ENCODE data around the gene MAMLD1.

The MAMLD1 gene

GRCh38 chrX:150450519-150451177, 87.5 kb downstream of the MAMLD1 start:
- no peak for FAIRE-seq
- no peak for TF ChIP-seq POLR2A (IDR thresholded peaks at IDR 0.05; ENCODE audit: low read depth, low read length)
- TF ChIP-seq TAF1 (IDR thresholded peaks at IDR 0.05; ENCODE audit: low read depth, low read length) = no peak
- TF ChIP-seq POU2F2 (IDR thresholded peaks at IDR 0.05; ENCODE audit: low read depth, low read length) = no peak
- TF ChIP-seq POLR2AphosphoS5 (IDR thresholded peaks at IDR 0.05; ENCODE audit: low read depth, low read length) = no peak
- TF ChIP-seq SPI1 (IDR thresholded peaks at IDR 0.05; ENCODE audit: low read depth, low read length) = no peak
- no peak for TF ChIP-seq PAX5 (IDR thresholded peaks at IDR 0.05; ENCODE audit: insufficient read depth, low read length, severe bottlenecking)

DNA sequence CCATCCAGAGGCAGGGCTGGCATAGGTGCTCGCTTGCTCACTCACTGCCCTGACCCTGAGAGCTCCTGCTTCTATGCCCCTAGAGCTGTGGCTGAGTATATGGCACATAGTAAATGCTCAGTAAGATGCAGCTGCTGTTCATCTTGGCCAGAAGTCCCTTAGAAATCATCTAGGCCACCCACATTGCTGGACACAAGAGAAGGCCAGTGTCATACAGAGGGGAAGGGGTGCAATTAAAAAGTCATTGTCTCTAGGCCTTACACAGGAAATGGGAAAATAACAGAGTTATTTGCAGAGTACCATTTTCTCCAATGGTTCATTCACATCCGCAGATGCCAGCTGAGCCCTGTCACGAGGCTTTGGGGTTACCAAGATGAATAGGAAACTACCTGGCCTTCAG, 88.8 kb downstream of the MAMLD1 start:
- TF ChIP-seq POU2F2 (IDR thresholded peaks at IDR 0.05; ENCODE audit: low read depth, low read length) (no peak), TAF1 (IDR thresholded peaks at IDR 0.05; ENCODE audit: low read depth, low read length) (no peak), POLR2A (IDR thresholded peaks at IDR 0.05; ENCODE audit: low read depth, low read length) (no peak), SPI1 (IDR thresholded peaks at IDR 0.05; ENCODE audit: low read depth, low read length) (no peak), POLR2AphosphoS5 (IDR thresholded peaks at IDR 0.05; ENCODE audit: low read depth, low read length) (no peak), PAX5 (IDR thresholded peaks at IDR 0.05; ENCODE audit: insufficient read depth, low read length, severe bottlenecking) (no peak)
- DNase-seq (ENCODE audit: insufficient read length, low spot score) (no peak), FAIRE-seq (no peak)

More at GRCh38 chrX:150450519-150451177, 87.5 kb downstream of the MAMLD1 start:
- DNase-seq (ENCODE audit: insufficient read length, low spot score) = no peak

- TF ChIP-seq POLR2AphosphoS5 (IDR thresholded peaks at IDR 0.05; ENCODE audit: low read depth, low read length) (no peak), PAX5 (IDR thresholded peaks at IDR 0.05; ENCODE audit: insufficient read depth, low read length, severe bottlenecking) (no peak), POLR2A (IDR thresholded peaks at IDR 0.05; ENCODE audit: low read depth, low read length) (no peak), POU2F2 (IDR thresholded peaks at IDR 0.05; ENCODE audit: low read depth, low read length) (no peak), SPI1 (IDR thresholded peaks at IDR 0.05; ENCODE audit: low read depth, low read length) (no peak), TAF1 (IDR thresholded peaks at IDR 0.05; ENCODE audit: low read depth, low read length) (no peak)
- DNase-seq (ENCODE audit: insufficient read length, low spot score) (no peak), FAIRE-seq (no peak)
Measured at GRCh38 chrX:150454083-150454482, 91.0 kb downstream of the MAMLD1 start.

- FAIRE-seq (peak; percentile 80), DNase-seq (ENCODE audit: insufficient read length, low spot score) (no peak)
- no peak for TF ChIP-seq POLR2A (IDR thresholded peaks at IDR 0.05; ENCODE audit: low read depth, low read length)
Measured at GRCh38 chrX:150454508-150455214, 91.5 kb downstream of the MAMLD1 start.

DNA sequence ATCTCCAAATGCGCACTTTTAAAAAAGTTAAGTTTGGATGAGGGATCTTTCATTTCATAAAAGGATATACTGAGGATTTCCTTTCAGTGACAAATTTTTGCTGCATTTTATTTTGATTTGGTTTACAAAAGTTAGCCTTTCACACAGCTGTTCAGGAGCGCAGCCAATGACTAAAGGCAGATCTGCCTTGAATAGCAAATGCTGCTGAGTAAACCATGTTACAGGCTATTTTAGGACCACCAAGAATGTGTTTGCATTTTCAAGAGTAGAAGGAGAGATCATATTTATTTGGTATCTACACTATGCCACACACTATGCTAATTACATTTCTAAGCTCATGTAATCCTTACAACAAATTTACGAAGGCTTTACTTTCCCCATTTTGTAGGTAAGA, 92.1 kb downstream of the MAMLD1 start:
- DNase-seq (ENCODE audit: insufficient read length, low spot score) = no peak
- FAIRE-seq = no peak
- TF ChIP-seq POU2F2 (IDR thresholded peaks at IDR 0.05; ENCODE audit: low read depth, low read length) (no peak), POLR2AphosphoS5 (IDR thresholded peaks at IDR 0.05; ENCODE audit: low read depth, low read length) (no peak), PAX5 (IDR thresholded peaks at IDR 0.05; ENCODE audit: insufficient read depth, low read length, severe bottlenecking) (no peak), SPI1 (IDR thresholded peaks at IDR 0.05; ENCODE audit: low read depth, low read length) (no peak), TAF1 (IDR thresholded peaks at IDR 0.05; ENCODE audit: low read depth, low read length) (no peak), POLR2A (IDR thresholded peaks at IDR 0.05; ENCODE audit: low read depth, low read length) (no peak)

DNA sequence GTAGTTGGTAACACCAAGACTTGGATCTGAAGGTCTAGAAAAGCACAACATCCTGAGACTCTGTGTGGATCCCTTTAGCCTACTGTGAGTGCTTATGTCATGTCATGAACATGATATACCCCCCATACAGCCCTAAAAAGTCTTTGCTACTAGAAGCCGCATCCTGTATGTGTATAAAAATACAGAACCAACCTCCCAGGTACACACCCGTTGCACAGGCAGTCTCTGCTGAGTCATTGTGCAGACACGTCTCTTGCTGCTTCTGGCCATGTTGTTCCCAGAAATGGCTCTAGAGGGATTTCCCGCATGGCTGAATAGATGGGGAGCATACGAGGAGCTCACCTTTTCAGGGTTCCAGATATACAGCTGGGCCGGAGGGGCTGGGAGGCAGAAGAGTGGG, 93.3 kb downstream of the MAMLD1 start:
- DNase-seq (ENCODE audit: insufficient read length, low spot score) = no peak
- FAIRE-seq = no peak
- no peak for TF ChIP-seq POU2F2 (IDR thresholded peaks at IDR 0.05; ENCODE audit: low read depth, low read length)
- no peak for TF ChIP-seq PAX5 (IDR thresholded peaks at IDR 0.05; ENCODE audit: insufficient read depth, low read length, severe bottlenecking)
- no peak for TF ChIP-seq POLR2AphosphoS5 (IDR thresholded peaks at IDR 0.05; ENCODE audit: low read depth, low read length)
- no peak for TF ChIP-seq POLR2A (IDR thresholded peaks at IDR 0.05; ENCODE audit: low read depth, low read length)

DNA sequence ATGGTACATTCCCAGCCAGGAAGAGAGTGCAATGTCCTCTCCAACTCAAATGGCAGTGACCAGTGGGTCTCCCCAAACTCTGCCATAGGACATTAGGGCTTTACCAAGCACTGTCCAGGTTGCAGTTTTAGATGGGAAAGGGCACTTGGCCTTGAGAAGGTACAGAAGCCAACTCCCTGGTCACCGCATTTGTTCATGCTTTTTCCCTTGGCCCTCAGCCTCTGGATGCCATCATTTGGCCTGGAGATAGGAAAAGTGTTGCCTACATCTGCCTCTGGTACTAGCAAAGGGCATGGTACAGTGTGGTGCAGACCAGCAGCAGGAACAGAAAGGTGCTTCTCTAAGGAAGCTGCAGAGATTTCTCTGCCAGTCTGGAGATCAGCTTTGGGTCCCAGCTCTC, 93.8 kb downstream of the MAMLD1 start:
- DNase-seq (ENCODE audit: insufficient read length, low spot score) (no peak), FAIRE-seq (no peak)
- TF ChIP-seq POLR2A (IDR thresholded peaks at IDR 0.05; ENCODE audit: low read depth, low read length) (no peak), TAF1 (IDR thresholded peaks at IDR 0.05; ENCODE audit: low read depth, low read length) (no peak), POU2F2 (IDR thresholded peaks at IDR 0.05; ENCODE audit: low read depth, low read length) (no peak), PAX5 (IDR thresholded peaks at IDR 0.05; ENCODE audit: insufficient read depth, low read length, severe bottlenecking) (no peak), POLR2AphosphoS5 (IDR thresholded peaks at IDR 0.05; ENCODE audit: low read depth, low read length) (no peak), SPI1 (IDR thresholded peaks at IDR 0.05; ENCODE audit: low read depth, low read length) (no peak)

DNA sequence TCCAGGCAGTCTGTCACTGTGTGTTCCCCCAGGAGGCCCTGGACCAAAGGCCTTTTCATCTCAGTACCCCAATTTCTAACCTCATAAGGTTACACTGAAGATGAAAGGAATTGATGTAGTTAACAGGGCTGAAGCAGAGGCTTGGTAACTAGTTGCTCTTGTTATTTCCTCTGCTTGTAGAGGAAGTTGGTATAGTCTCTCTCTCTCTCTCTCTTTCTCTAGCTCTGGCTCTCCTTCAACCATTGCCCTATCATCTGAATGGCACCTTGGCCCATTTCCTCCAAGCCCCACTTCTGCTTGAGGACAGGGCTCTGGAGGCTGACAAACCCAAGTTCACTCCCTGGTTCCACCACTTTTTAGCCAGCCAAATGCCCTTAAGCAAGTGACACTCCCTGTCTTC, 96.1 kb downstream of the MAMLD1 start:
- DNase-seq (ENCODE audit: insufficient read length, low spot score) = no peak
- no peak for TF ChIP-seq POU2F2 (IDR thresholded peaks at IDR 0.05; ENCODE audit: low read depth, low read length)
- no peak for TF ChIP-seq SPI1 (IDR thresholded peaks at IDR 0.05; ENCODE audit: low read depth, low read length)
- no peak for TF ChIP-seq TAF1 (IDR thresholded peaks at IDR 0.05; ENCODE audit: low read depth, low read length)
- no peak for TF ChIP-seq POLR2A (IDR thresholded peaks at IDR 0.05; ENCODE audit: low read depth, low read length)
- TF ChIP-seq POLR2AphosphoS5 (IDR thresholded peaks at IDR 0.05; ENCODE audit: low read depth, low read length) = no peak
- TF ChIP-seq PAX5 (IDR thresholded peaks at IDR 0.05; ENCODE audit: insufficient read depth, low read length, severe bottlenecking) = no peak
- FAIRE-seq = no peak

GRCh38 chrX:150460063-150460462, 96.9 kb downstream of the MAMLD1 start:
- TF ChIP-seq POLR2AphosphoS5 (IDR thresholded peaks at IDR 0.05; ENCODE audit: low read depth, low read length) (no peak), POLR2A (IDR thresholded peaks at IDR 0.05; ENCODE audit: low read depth, low read length) (no peak), TAF1 (IDR thresholded peaks at IDR 0.05; ENCODE audit: low read depth, low read length) (no peak), SPI1 (IDR thresholded peaks at IDR 0.05; ENCODE audit: low read depth, low read length) (no peak), PAX5 (IDR thresholded peaks at IDR 0.05; ENCODE audit: insufficient read depth, low read length, severe bottlenecking) (no peak), POU2F2 (IDR thresholded peaks at IDR 0.05; ENCODE audit: low read depth, low read length) (no peak)
- DNase-seq (ENCODE audit: insufficient read length, low spot score) (no peak), FAIRE-seq (no peak)

DNA sequence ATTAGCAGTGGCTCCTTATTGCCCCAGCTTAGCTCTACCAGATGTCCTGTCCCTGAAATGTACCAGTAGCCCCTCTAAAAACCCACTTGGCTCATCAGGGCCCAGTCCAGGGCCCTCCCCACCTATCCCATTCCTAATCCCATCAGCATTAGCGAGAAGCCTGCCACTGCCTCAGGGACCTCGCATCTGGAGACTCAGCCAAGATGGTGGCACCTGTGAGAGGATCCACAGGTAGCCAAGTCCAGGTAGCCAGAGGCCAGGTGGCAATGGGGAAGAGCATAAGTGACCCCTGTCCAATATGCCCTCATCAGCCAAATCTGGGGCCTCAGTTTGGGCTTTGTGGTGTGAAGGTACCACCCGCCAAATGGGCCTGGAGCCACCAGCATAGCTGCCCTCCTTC, 97.7 kb downstream of the MAMLD1 start:
- FAIRE-seq (no peak), DNase-seq (ENCODE audit: insufficient read length, low spot score) (no peak)
- TF ChIP-seq TAF1 (IDR thresholded peaks at IDR 0.05; ENCODE audit: low read depth, low read length) = no peak
- TF ChIP-seq SPI1 (IDR thresholded peaks at IDR 0.05; ENCODE audit: low read depth, low read length) = no peak
- no peak for TF ChIP-seq POU2F2 (IDR thresholded peaks at IDR 0.05; ENCODE audit: low read depth, low read length)
- TF ChIP-seq POLR2AphosphoS5 (IDR thresholded peaks at IDR 0.05; ENCODE audit: low read depth, low read length) = no peak
- TF ChIP-seq POLR2A (IDR thresholded peaks at IDR 0.05; ENCODE audit: low read depth, low read length) = no peak
- TF ChIP-seq PAX5 (IDR thresholded peaks at IDR 0.05; ENCODE audit: insufficient read depth, low read length, severe bottlenecking) = no peak
